Stomach (tissue), 9 donors: ENCODE data around the gene F10. TPM values are rescaled to one million over a fixed set of nuclear protein-coding genes. Genes with fewer than 3 reads are reported as not detected.

Experiments used
- DNase-seq, 2 donors: peaks; one replicate each; pipeline versions ENCODE4 v3.0.0 to v3.0.0-alpha.2; 2013 to 2019
- H3K27ac ChIP-seq, 5 donors: fragments of 200-600 bp in 4 of 5; sonication (generic) in 4 of 5; one replicate each; pipeline ENCODE4 v1.5.1; 2013 to 2019; ENCODE audit warnings: mild to moderate bottlenecking in 1 of 5, moderate library complexity in 1 of 5
- H3K27me3 ChIP-seq, 3 donors: fragments of 200-600 bp; sonication (generic); one replicate each; pipeline ENCODE4 v1.5.1; 2017 to 2019; ENCODE audit warnings: mixed run types in 1 of 3
- H3K36me3 ChIP-seq, 4 donors: fragments of 200-600 bp; sonication (generic); 1 replicate in 3 of 4; 2 replicates in 1 of 4; pipeline ENCODE4 v1.5.1; 2016 to 2019
- H3K4me1 ChIP-seq, 4 donors: fragments of 200-600 bp; sonication (generic); one replicate each; pipeline ENCODE4 v1.5.1; 2016 to 2019
- H3K4me3 ChIP-seq, 4 donors: fragments of 200-600 bp; sonication (generic) in 3 of 4; one replicate each; pipeline ENCODE4 v1.5.1; 2016 to 2019; ENCODE audit warnings: mild to moderate bottlenecking in 1 of 4
- H3K9me3 ChIP-seq, 4 donors: fragments of 200-600 bp; sonication (generic); one replicate each; pipeline ENCODE4 v1.5.1; 2016 to 2019
- CTCF ChIP-seq, 7 experiments: fragments of 450-650 bp in 4 of 7; fragments of 200-600 bp in 3 of 7; sonication (generic) in 3 of 7; IDR thresholded peaks; one replicate each; pipeline ENCODE4 v1.5.1; 2016 to 2019; ENCODE audit warnings: antibody characterized with exemption in 7 of 7, control low read depth in 2 of 7, mild to moderate bottlenecking in 1 of 7
- EP300 ChIP-seq: sonication (generic); formaldehyde crosslinking; IDR thresholded peaks from one replicate; pipeline ENCODE4 v1.6.1; 2017; ENCODE audit warnings: antibody characterized with exemption
- POLR2A ChIP-seq, 4 donors: fragments of 450-650 bp; IDR thresholded peaks; one replicate each; pipeline ENCODE4 v1.6.1; 2016; ENCODE audit warnings: antibody characterized with exemption in 4 of 4, control low read depth in 2 of 4, mild to moderate bottlenecking in 1 of 4, moderate library complexity in 1 of 4
- POLR2AphosphoS5 ChIP-seq, 3 donors: sonication (generic); formaldehyde crosslinking; IDR thresholded peaks; one replicate each; pipeline ENCODE4 v1.6.1; 2016; ENCODE audit warnings: antibody characterized with exemption in 3 of 3
- WGBS, 5 donors: extraction: QIAGEN DNeasy Blood & Tissue Kit in 3 of 5; methylation state at CpG; one replicate each; pipeline versions ENCODE4 v1.1.5 to v1.1.7; 2013 to 2018; 5-methylcytosine and 5-hydroxymethylcytosine counted together
- intact Hi-C: fragments of 100-400 bp; cut with DNase I; formaldehyde crosslinking; loops from one replicate; pipeline ENCODE4 v1.15.1; 2023; ENCODE audit warnings: low total_unique reads
- polyA plus RNA-seq, 3 donors: library from polyadenylated mRNA; stranded (reverse); fragments of 200-250 nt; gene quantifications; one replicate each; pipeline ENCODE4 v1.2.3, GENCODE V29; 2013
- total RNA-seq, 5 donors: library from RNA; depleted of rRNA; stranded (reverse); fragments of >200 nt; gene quantifications; one replicate each; pipeline versions ENCODE4 v1.1.0 to v1.2.3, GENCODE V29; 2014 to 2016
- donor health status: healthy with polysubstance abuse.
- donor health status: Bipolar disorder and iron deficiency.
- donor health status: healthy.

Gene F10
- total and polyA plus RNA-seq, 8 donors, result 0.45 to 14.9 (median 3.3) TPM; not detected in 2

GRCh38 chr13:113178070-113178895 lies 55.7 kb downstream of the F10 start:
- Histone ChIP-seq H3K27me3 (no peaks in the 10 kb centered on the region), H3K27ac (peak overlapping the region in 1 of 5 donors; percentile 7), H3K36me3 (peaks cover 65 to 98% (median 93%) of the 10 kb centered on the region in 4 donors), H3K4me1 (no peaks in the 10 kb centered on the region), H3K9me3 (no peaks in the 10 kb centered on the region), H3K4me3 (no peak overlapping the region)
- TF ChIP-seq POLR2AphosphoS5 (IDR thresholded peaks at IDR 0.05) (no peak), CTCF (IDR thresholded peaks at IDR 0.05) (no peak)
- WGBS, 5 donors, result 78 to 86% (median 84%) methylated on average over 25 of the region's 25 CpGs
- no peak for DNase-seq
- intact Hi-C loops, result no loop called here

- no peak for DNase-seq
- TF ChIP-seq EP300 (no peak), POLR2AphosphoS5 (IDR thresholded peaks at IDR 0.05) (no peak), CTCF (IDR thresholded peaks at IDR 0.05) (no peak), POLR2A (IDR thresholded peaks at IDR 0.05) (no peak)
- H3K4me1 ChIP-seq, result no peaks in the 10 kb centered on the region
- no peak overlapping the region for H3K4me3 ChIP-seq
- H3K27me3 ChIP-seq, result no peaks in the 10 kb centered on the region
- H3K9me3 ChIP-seq, result no peaks in the 10 kb centered on the region
- intact Hi-C loops, result no loop called here
- H3K27ac ChIP-seq, result peak overlapping the region in 1 of 5 donors; percentile 7
- WGBS, 5 donors, result 74 to 96% (median 88%) methylated on average over 3 of the region's 3 CpGs
- H3K36me3 ChIP-seq, result peaks cover 65 to 99% (median 97%) of the 10 kb centered on the region in 4 donors
These were observed 56.2 kb downstream of the F10 start for GRCh38 chr13:113178896-113179167.

GRCh38 chr13:113179374-113180230 lies 57.0 kb downstream of the F10 start:
- 82 to 94% (median 85%) methylated on average over 19 to 28 of the region's 28 CpGs for WGBS, 5 donors
- no peak for TF ChIP-seq POLR2A (IDR thresholded peaks at IDR 0.05)
- TF ChIP-seq POLR2AphosphoS5 (IDR thresholded peaks at IDR 0.05), result no peak
- TF ChIP-seq EP300, result no peak
- no peak for TF ChIP-seq CTCF (IDR thresholded peaks at IDR 0.05)
- no peaks in the 10 kb centered on the region for H3K27me3 ChIP-seq
- no peak for DNase-seq
- H3K4me3 ChIP-seq, result no peak overlapping the region
- H3K36me3 ChIP-seq, result peaks cover 65 to 100% (median 98%) of the 10 kb centered on the region in 4 donors
- intact Hi-C loops, result no loop called here
- no peaks in the 10 kb centered on the region for H3K4me1 ChIP-seq
- H3K9me3 ChIP-seq, result no peaks in the 10 kb centered on the region
- no peak overlapping the region for H3K27ac ChIP-seq

GRCh38 chr13:113182046-113182445 lies 59.4 kb downstream of the F10 start:
- intact Hi-C loops, result no loop called here
- TF ChIP-seq EP300 (no peak), POLR2AphosphoS5 (IDR thresholded peaks at IDR 0.05) (no peak), POLR2A (IDR thresholded peaks at IDR 0.05) (no peak), CTCF (IDR thresholded peaks at IDR 0.05) (no peak)
- Histone ChIP-seq H3K27ac (no peak overlapping the region), H3K36me3 (peaks cover 43 to 99% (median 85%) of the 10 kb centered on the region in 4 donors), H3K4me3 (no peak overlapping the region), H3K4me1 (no peaks in the 10 kb centered on the region), H3K9me3 (no peaks in the 10 kb centered on the region), H3K27me3 (no peaks in the 10 kb centered on the region)
- WGBS, 5 donors, result 83 to 88% (median 86%) methylated on average over 4 of the region's 4 CpGs
- DNase-seq, result no peak
